Keratinocyte (primary cell): ENCODE measurements around the gene FNDC3B. TPM values are rescaled to one million over a fixed set of nuclear protein-coding genes. Genes with fewer than 3 reads are reported as not detected.

ENCODE experiments used
- DNase-seq: peaks from one replicate; pipeline ENCODE4 v3.0.0-alpha.2; 2011; ENCODE audit warnings: low read depth, missing footprints, low spot score
- FAIRE-seq: peaks from 2 replicates; lab custom pipeline; 2011; peaks lifted over from hg19 to GRCh38; lab: Jason Lieb, UNC
- H2AFZ ChIP-seq: 2 replicates; pipeline ENCODE4 v1.6.0; 2012; ENCODE audit warnings: low read length, control low read depth, inconsistent platforms; ENCODE audit not compliant: control insufficient read depth
- H3K27ac ChIP-seq: 2 replicates; pipeline ENCODE4 v1.5.1; 2011; ENCODE audit warnings: low read length; ENCODE audit not compliant: control insufficient read depth, insufficient read depth
- H3K27me3 ChIP-seq: 3 replicates; pipeline ENCODE4 v1.6.0; 2011; ENCODE audit warnings: low read length; ENCODE audit not compliant: control insufficient read depth, insufficient read depth; ENCODE audit errors: extremely low read depth
- H3K36me3 ChIP-seq, 2 experiments: 2 replicates in 1 of 2; 3 replicates in 1 of 2; pipeline ENCODE4 v1.5.1; 2011; ENCODE audit warnings: low read length in 2 of 2, mild to moderate bottlenecking in 1 of 2; ENCODE audit not compliant: control insufficient read depth in 2 of 2, insufficient read depth in 2 of 2; ENCODE audit errors: extremely low read depth in 1 of 2
- H3K4me1 ChIP-seq: 3 replicates; pipeline ENCODE4 v1.5.1; 2011; ENCODE audit warnings: low read length; ENCODE audit not compliant: control insufficient read depth, insufficient read depth; ENCODE audit errors: extremely low read depth
- H3K4me2 ChIP-seq: 3 replicates; pipeline ENCODE4 v1.6.0; 2011; ENCODE audit warnings: low read depth, low read length; ENCODE audit not compliant: control insufficient read depth, insufficient read depth; ENCODE audit errors: extremely low read depth
- H3K4me3 ChIP-seq, 3 experiments: fragments of 200-600 bp in 1 of 3; sonication (generic) in 1 of 3; 2 replicates in 2 of 3; 3 replicates in 1 of 3; pipeline ENCODE4 v1.5.1; 2011 to 2016; ENCODE audit warnings: low read length in 3 of 3, mild to moderate bottlenecking in 3 of 3, control low read depth in 2 of 3, inconsistent platforms in 1 of 3, low read depth in 1 of 3, mixed read lengths in 1 of 3, mixed run types in 1 of 3, moderate library complexity in 1 of 3; ENCODE audit not compliant: control insufficient read depth in 2 of 3, insufficient read depth in 2 of 3; ENCODE audit errors: extremely low read depth in 1 of 3
- H3K79me2 ChIP-seq: 2 replicates; pipeline ENCODE4 v1.6.0; 2012; ENCODE audit warnings: low read length; ENCODE audit not compliant: control insufficient read depth, insufficient read depth
- H3K9ac ChIP-seq: 3 replicates; pipeline ENCODE4 v1.6.0; 2011; ENCODE audit warnings: low read length; ENCODE audit not compliant: control insufficient read depth, insufficient read depth; ENCODE audit errors: extremely low read depth
- H3K9me1 ChIP-seq: 3 replicates; pipeline ENCODE4 v1.6.0; 2011; ENCODE audit warnings: low read length; ENCODE audit not compliant: control insufficient read depth, insufficient read depth; ENCODE audit errors: extremely low read depth
- H3K9me3 ChIP-seq: 2 replicates; pipeline ENCODE4 v1.5.1; 2012; ENCODE audit warnings: low read depth, low read length; ENCODE audit not compliant: control insufficient read depth
- H4K20me1 ChIP-seq: 3 replicates; pipeline ENCODE4 v1.6.0; 2011; ENCODE audit warnings: low read length; ENCODE audit not compliant: control insufficient read depth, insufficient read depth; ENCODE audit errors: extremely low read depth
- CTCF ChIP-seq, 3 experiments: IDR thresholded peaks in 1 of 3; conservative IDR thresholded peaks in 1 of 3; optimal IDR thresholded peaks in 1 of 3; 2 replicates in 2 of 3; 3 replicates in 1 of 3; pipeline versions ENCODE3 to v1.5.1; 2011; ENCODE audit warnings: low read length in 3 of 3, mild to moderate bottlenecking in 3 of 3, moderate library complexity in 2 of 3, control low read depth in 1 of 3, inconsistent platforms in 1 of 3; ENCODE audit not compliant: insufficient read depth in 2 of 3; ENCODE audit errors: extremely low read depth in 1 of 3
- EZH2 ChIP-seq: IDR thresholded peaks from one replicate; pipeline ENCODE4 v1.6.1; 2012; ENCODE audit warnings: inconsistent platforms, mild to moderate bottlenecking, low read length, moderate library complexity
- dilution Hi-C: fragments of 300-500 bp; cut with MboI; formaldehyde crosslinking; loops from one replicate; pipeline ENCODE4 v1.7.0; 2020; ENCODE audit warnings: low sequenced_read_pairs; ENCODE audit not compliant: extremely low pct_ligation_motif_present
- polyA plus RNA-seq, 5 experiments: library from polyadenylated mRNA; depleted of rRNA in 3 of 5; stranded (reverse) in 3 of 5; stranded (forward) in 1 of 5; unstranded in 1 of 5; fragments of >200 nt; gene quantifications; 1 replicate in 1 of 5; 2 replicates in 3 of 5; 3 replicates in 1 of 5; pipeline versions ENCODE4 v1.2.1 to v1.2.3, GENCODE V29; 2011 to 2012; ENCODE audit warnings: missing spikeins in 2 of 5, low read depth in 1 of 5, low replicate concordance in 1 of 5

FNDC3B gene
- polyA plus RNA-seq, 1 donor (not counting 4 experiments of a cell fraction or from before 2014, with no cell fraction given), result 31.4 TPM

DNA sequence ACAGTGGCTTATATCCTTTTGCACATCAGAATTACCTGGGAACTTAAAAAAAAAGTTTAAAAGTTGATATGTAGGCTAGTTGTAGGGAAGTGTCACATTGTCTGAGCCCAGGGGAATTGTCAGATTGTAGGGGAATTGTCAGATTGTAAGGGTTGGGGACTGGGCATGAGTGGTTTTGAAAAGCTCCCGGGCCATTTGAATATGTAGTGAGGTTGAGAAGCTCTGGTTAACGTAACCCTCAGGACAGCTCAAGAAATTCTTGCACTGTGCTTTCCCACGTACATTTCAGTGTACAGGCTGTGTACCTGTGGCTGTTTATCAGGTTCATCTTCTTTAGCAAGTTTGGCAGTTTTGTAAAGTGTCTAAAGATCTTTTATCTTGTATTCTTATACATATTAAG is 107.0 kb downstream of the FNDC3B start:
- H3K9me3 ChIP-seq, result no peaks in the 10 kb centered on the region
- dilution Hi-C loops, result no loop called here
- DNase-seq, result no peak
- no peaks in the 10 kb centered on the region for H3K9me1 ChIP-seq
- peaks cover 2 to 3% of the 10 kb centered on the region in 2 experiments for H3K36me3 ChIP-seq
- no peak overlapping the region for H3K27ac ChIP-seq
- H3K4me1 ChIP-seq, result peaks cover 32% of the 10 kb centered on the region
- FAIRE-seq, result no peak
- no peak overlapping the region for H3K9ac ChIP-seq
- H2AFZ ChIP-seq, result no peak overlapping the region
- no peak overlapping the region for H3K4me3 ChIP-seq
- no peaks in the 10 kb centered on the region for H4K20me1 ChIP-seq
- peaks cover 70% of the 10 kb centered on the region for H3K79me2 ChIP-seq
- TF ChIP-seq CTCF (optimal IDR thresholded peaks at IDR 0.05 in 1 of 3, IDR thresholded peaks at IDR 0.05 in 1 of 3, conservative IDR thresholded peaks at IDR 0.05 in 1 of 3; ENCODE audit: extremely low read depth in 1 of 3, insufficient read depth in 2 of 3, low read length in 3 of 3) (no peak), EZH2 (no peak)
- H3K27me3 ChIP-seq, result no peaks in the 10 kb centered on the region
- no peak overlapping the region for H3K4me2 ChIP-seq

- TF ChIP-seq CTCF (optimal IDR thresholded peaks at IDR 0.05 in 1 of 3, IDR thresholded peaks at IDR 0.05 in 1 of 3, conservative IDR thresholded peaks at IDR 0.05 in 1 of 3; ENCODE audit: extremely low read depth in 1 of 3, insufficient read depth in 2 of 3, low read length in 3 of 3) (no peak), EZH2 (no peak)
- no peak overlapping the region for H3K9ac ChIP-seq
- H3K36me3 ChIP-seq, result peaks cover 2 to 3% of the 10 kb centered on the region in 2 experiments
- H3K4me1 ChIP-seq, result peaks cover 27% of the 10 kb centered on the region
- no peaks in the 10 kb centered on the region for H4K20me1 ChIP-seq
- no peaks in the 10 kb centered on the region for H3K27me3 ChIP-seq
- peaks cover 77% of the 10 kb centered on the region for H3K79me2 ChIP-seq
- H3K4me2 ChIP-seq, result no peak overlapping the region
- H3K9me3 ChIP-seq, result no peaks in the 10 kb centered on the region
- H2AFZ ChIP-seq, result no peak overlapping the region
- H3K27ac ChIP-seq, result peak overlapping the region; percentile 32
- H3K4me3 ChIP-seq, result no peak overlapping the region
- no peak for FAIRE-seq
- DNase-seq, result no peak
- dilution Hi-C loops, result no loop called here
- H3K9me1 ChIP-seq, result no peaks in the 10 kb centered on the region
Measured at GRCh38 chr3:172147113-172147818, 107.9 kb downstream of the FNDC3B start.
